GM20000 (cell line): ENCODE data around the gene DHRS1.

Source experiments
- DNase-seq: peaks from one replicate; pipeline ENCODE4 v3.0.0; 2012; ENCODE audit warnings: low spot score
- TF ChIP-seq, protein P1 (sequence below): IDR thresholded peaks from 2 replicates; pipeline ENCODE4 v1.5.1; 2012; ENCODE audit warnings: mild to moderate bottlenecking, control low read depth; ENCODE audit errors: extremely low read depth, missing control alignments

Gene DHRS1

DNA sequence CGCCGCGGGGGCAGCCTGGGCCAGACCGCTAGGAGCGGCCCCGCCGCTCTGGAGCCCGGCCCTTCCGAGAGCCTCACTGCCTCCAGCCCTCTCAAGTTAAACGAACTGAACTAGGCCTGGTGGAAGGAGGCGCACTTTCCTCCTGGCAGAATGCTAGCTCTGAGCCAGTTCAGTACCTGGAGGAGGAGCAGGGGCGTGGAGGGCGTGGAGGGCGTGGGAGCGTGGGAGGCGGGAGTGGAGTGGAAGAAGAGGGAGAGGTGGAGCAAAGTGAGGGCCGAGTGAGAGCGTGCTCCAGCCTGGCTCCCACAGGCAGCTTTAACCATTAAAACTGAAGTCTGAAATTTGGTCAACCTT is 17.0 kb upstream of the DHRS1 start:
- no peak for DNase-seq
- TF ChIP-seq, protein P1, sequence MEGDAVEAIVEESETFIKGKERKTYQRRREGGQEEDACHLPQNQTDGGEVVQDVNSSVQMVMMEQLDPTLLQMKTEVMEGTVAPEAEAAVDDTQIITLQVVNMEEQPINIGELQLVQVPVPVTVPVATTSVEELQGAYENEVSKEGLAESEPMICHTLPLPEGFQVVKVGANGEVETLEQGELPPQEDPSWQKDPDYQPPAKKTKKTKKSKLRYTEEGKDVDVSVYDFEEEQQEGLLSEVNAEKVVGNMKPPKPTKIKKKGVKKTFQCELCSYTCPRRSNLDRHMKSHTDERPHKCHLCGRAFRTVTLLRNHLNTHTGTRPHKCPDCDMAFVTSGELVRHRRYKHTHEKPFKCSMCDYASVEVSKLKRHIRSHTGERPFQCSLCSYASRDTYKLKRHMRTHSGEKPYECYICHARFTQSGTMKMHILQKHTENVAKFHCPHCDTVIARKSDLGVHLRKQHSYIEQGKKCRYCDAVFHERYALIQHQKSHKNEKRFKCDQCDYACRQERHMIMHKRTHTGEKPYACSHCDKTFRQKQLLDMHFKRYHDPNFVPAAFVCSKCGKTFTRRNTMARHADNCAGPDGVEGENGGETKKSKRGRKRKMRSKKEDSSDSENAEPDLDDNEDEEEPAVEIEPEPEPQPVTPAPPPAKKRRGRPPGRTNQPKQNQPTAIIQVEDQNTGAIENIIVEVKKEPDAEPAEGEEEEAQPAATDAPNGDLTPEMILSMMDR, result no peak

DNA sequence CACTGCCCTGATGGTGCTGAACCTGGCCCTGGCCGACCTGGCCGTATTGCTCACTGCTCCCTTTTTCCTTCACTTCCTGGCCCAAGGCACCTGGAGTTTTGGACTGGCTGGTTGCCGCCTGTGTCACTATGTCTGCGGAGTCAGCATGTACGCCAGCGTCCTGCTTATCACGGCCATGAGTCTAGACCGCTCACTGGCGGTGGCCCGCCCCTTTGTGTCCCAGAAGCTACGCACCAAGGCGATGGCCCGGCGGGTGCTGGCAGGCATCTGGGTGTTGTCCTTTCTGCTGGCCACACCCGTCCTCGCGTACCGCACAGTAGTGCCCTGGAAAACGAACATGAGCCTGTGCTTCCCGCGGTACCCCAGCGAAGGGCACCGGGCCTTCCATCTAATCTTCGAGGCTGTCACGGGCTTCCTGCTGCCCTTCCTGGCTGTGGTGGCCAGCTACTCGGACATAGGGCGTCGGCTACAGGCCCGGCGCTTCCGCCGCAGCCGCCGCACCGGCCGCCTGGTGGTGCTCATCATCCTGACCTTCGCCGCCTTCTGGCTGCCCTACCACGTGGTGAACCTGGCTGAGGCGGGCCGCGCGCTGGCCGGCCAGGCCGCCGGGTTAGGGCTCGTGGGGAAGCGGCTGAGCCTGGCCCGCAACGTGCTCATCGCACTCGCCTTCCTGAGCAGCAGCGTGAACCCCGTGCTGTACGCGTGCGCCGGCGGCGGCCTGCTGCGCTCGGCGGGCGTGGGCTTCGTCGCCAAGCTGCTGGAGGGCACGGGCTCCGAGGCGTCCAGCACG is 16.4 kb upstream of the DHRS1 start:
- no peak for DNase-seq
- TF ChIP-seq, protein P1, result no peak

DNA sequence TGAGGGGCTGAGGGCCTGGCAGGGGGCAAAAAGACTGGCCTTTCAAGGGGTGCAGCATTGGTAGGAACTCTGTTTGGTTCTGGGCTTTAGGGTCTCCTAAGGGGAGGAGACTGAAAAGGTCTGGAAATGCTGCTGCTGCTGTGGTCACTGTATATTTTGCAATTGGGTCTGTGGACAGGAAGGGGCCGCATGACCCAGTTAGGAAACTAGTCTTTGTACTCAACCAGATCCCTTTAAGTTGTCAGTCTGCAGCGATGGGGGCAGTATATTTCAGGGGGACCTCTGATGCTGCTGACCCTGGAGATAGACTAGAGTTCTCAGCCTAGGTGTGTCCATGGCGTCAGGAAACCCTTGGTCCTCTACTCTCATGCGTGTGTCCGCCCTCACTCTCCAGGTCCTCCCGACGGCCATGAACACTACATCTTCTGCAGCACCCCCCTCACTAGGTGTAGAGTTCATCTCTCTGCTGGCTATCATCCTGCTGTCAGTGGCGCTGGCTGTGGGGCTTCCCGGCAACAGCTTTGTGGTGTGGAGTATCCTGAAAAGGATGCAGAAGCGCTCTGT is 15.7 kb upstream of the DHRS1 start:
- DNase-seq, result no peak
- TF ChIP-seq, protein P1, result no peak

DNA sequence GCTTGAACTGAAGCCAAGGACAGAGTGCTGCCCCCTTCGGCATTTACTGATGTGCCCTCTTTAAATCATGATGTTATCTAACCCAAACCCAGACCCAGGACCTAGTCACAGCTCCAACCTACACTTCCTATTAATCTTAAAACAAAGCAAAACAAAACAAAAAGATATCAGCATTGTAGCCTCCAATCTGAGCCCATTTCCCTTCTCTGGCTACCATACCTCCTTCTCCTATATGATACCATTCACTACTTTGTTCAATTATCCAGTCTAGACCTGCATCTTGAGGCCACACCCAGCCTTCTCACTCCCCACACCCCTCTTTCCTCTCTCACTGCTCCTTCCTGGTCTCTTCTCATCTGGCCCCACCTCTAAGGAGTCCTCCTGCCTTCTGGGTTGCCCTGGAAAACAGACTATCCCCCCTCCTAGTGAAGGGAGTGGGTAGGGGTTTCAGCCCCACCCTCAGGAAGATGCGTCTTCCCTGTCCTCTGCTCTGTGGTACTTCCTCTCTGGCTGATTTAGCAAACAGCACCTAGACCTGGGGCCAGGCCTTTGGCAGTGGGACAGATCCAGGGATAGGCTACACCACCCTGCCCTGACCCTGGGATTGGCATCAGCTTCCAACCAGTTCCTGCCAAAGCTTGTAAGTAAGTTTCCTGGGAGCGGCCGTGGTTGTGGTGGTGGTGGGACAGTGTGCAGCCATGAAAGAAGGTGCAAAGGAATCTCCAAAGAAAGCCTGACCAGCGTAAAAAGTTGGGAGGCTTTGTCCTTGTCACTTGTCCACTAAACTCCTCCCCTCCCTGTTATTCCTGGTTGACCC is 15.0 kb upstream of the DHRS1 start:
- DNase-seq, result no peak
- TF ChIP-seq, protein P1, result no peak

DNA sequence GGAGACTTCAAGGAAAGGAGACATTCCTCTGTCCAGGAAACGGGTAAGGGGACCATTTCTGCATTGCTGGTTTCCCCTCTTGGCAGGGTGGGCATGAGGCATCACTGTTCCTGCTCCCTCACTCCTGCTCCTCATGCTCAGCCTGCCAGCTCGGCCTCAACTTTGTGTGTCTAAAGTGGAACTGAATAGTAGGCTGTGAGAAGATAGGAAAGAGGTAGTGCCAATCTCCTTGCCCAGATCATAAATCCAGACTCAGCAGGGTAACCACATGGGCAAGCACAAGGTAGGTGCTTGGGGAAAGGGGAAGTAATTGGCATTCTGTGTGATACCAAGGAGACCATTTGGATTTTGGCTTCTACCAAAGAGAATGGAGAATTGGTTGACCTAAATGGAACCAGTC is 14.3 kb upstream of the DHRS1 start:
- TF ChIP-seq, protein P1, result no peak
- no peak for DNase-seq

DNA sequence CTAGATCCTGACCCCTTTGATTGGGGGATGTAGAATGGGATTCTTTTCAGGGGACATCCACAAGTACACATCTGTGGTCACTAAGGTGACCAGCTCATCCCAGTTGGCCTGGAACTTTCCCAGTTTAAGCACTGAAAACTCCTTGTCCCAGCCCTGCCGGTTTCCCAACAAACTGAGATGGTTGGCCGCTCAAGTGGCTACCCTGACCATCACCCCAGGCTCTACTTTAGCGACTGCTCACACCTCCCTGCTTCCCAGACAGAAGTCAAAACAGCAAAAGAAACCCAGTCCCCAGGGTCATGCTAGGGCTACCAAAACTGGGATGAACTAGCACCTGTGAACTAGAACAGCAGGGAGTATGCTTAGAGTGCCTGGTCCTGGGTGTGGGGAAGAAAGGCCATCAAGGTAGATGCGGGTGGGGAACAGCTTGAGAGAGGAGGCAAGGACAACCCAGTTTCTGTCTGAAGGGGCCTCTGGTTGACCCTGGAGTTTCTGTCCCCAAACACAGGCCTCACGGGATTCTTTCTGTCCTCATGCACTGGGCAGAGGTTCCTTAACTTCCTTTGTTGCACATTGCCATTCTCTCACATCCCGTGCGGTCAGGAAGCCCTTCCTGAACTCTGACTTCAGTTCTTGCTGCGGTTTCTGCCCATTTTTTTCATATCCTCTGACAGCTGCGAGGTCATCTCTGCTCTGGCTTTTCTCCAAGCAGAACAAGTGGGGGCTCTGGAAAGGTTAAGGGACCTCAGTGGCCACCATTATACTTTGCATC is 13.3 kb upstream of the DHRS1 start:
- TF ChIP-seq, protein P1, result no peak
- DNase-seq, result no peak
